Medulla oblongata (tissue), 1 donor: ENCODE measurements around the gene ZBTB39.
"Not testable (repeated sequence)": the region's sequence is repeated elsewhere in the genome, so short reads cannot be mapped to it uniquely, and the experiment has no call there.

ENCODE experiments used
- DNase-seq: peaks from one replicate; pipeline ENCODE4 v3.0.0-alpha.2; 2015; ENCODE audit errors: extremely low spot score

Gene ZBTB39

GRCh38 chr12:57005980-57006808 lies at the start of gene ZBTB39:
TSS of gene ZBTB39 (minus strand) at chr12:57006546. CDS start at chr12:57004917, 1,629 bp downstream.
- peak; percentile 53 for DNase-seq

- no peak for DNase-seq
Observed at GRCh38 chr12:57055824-57056223, 49.5 kb upstream of the ZBTB39 start.

- DNase-seq, result not testable (repeated sequence)
Observed at GRCh38 chr12:57053901-57054300, 47.6 kb upstream of the ZBTB39 start.

GRCh38 chr12:57053146-57053545 lies 46.8 kb upstream of the ZBTB39 start:
- DNase-seq, result not testable (repeated sequence)

GRCh38 chr12:57051011-57051410 lies 44.7 kb upstream of the ZBTB39 start:
- no peak for DNase-seq

GRCh38 chr12:57049890-57050289 lies 43.5 kb upstream of the ZBTB39 start, which contains the start of gene MYO1A:
TSS of gene MYO1A (minus strand) at chr12:57050129. CDS start at chr12:57048323, 1,806 bp downstream.
- DNase-seq, result no peak

- DNase-seq, result no peak
Observed at GRCh38 chr12:57049119-57049446, 42.7 kb upstream of the ZBTB39 start.

- DNase-seq, result no peak
Observed at GRCh38 chr12:57048423-57049118, 42.2 kb upstream of the ZBTB39 start.

GRCh38 chr12:57047981-57048380 lies 41.6 kb upstream of the ZBTB39 start:
- no peak for DNase-seq

GRCh38 chr12:57046947-57047890 lies 40.9 kb upstream of the ZBTB39 start:
- peak; percentile 59 for DNase-seq

- DNase-seq, result peak; percentile 62
Observed at GRCh38 chr12:57046086-57046791, 39.9 kb upstream of the ZBTB39 start.

GRCh38 chr12:57044889-57045288 lies 38.5 kb upstream of the ZBTB39 start:
- no peak for DNase-seq

GRCh38 chr12:57044468-57044867 lies 38.1 kb upstream of the ZBTB39 start:
- no peak for DNase-seq

- DNase-seq, result no peak
Observed at GRCh38 chr12:57042695-57043094, 36.3 kb upstream of the ZBTB39 start.

GRCh38 chr12:57040750-57041149 lies 34.4 kb upstream of the ZBTB39 start:
- no peak for DNase-seq

- no peak for DNase-seq
Observed at GRCh38 chr12:57040211-57040610, 33.9 kb upstream of the ZBTB39 start.

- DNase-seq, result no peak
Observed at GRCh38 chr12:57039016-57039798, 32.9 kb upstream of the ZBTB39 start.

GRCh38 chr12:57037264-57037663 lies 30.9 kb upstream of the ZBTB39 start:
- DNase-seq, result no peak

GRCh38 chr12:57033431-57033830 lies 27.1 kb upstream of the ZBTB39 start:
- no peak for DNase-seq

- DNase-seq, result no peak
Observed at GRCh38 chr12:57031789-57032188, 25.4 kb upstream of the ZBTB39 start.
